Suprapubic skin (tissue), 3 donors: ENCODE measurements around the gene ZCCHC2.

Experiments
- CTCF ChIP-seq, 2 donors: fragments of 200-600 bp in 1 of 2; fragments of 450-650 bp in 1 of 2; sonication (generic) in 1 of 2; IDR thresholded peaks; one replicate each; pipeline ENCODE4 v1.5.1; 2016 to 2019; ENCODE audit warnings: antibody characterized with exemption in 2 of 2, mild to moderate bottlenecking in 1 of 2, moderate library complexity in 1 of 2
- EP300 ChIP-seq: sonication (generic); formaldehyde crosslinking; IDR thresholded peaks from one replicate; pipeline ENCODE4 v1.6.1; 2017; ENCODE audit warnings: antibody characterized with exemption

- no peak for TF ChIP-seq CTCF (IDR thresholded peaks at IDR 0.05)
- no peak for TF ChIP-seq EP300
Observed at GRCh38 chr18:62538881-62539280, 16.1 kb downstream of the ZCCHC2 start.
